GM19043 (cell line): ENCODE measurements around the gene KLC1.
"Not testable (repeated sequence)": the region's sequence is repeated elsewhere in the genome, so short reads cannot be mapped to it uniquely, and the experiment has no call there.

Experiments
- ATAC-seq: cut with Tn5 transposase; IDR thresholded peaks from one replicate; pipeline ENCODE4 v1.9.1; 2021; ENCODE audit warnings: low read depth; ENCODE audit not compliant: unreplicated experiment

The KLC1 gene

GRCh38 chr14:103624860-103625259, 4.2 kb upstream of the KLC1 start:
- ATAC-seq: no peak

- ATAC-seq: no peak
These were observed 3.5 kb upstream of the KLC1 start for GRCh38 chr14:103625356-103626095.

- ATAC-seq: no peak
These were observed 2.7 kb upstream of the KLC1 start for GRCh38 chr14:103626146-103626850.

- no peak for ATAC-seq
These were observed 1.7 kb upstream of the KLC1 start for GRCh38 chr14:103627073-103628025.

GRCh38 chr14:103628221-103628683, 759 bp upstream of the KLC1 start:
- no peak for ATAC-seq

- ATAC-seq: peak; percentile 36
These were observed 601 bp downstream of the KLC1 start for GRCh38 chr14:103629503-103630121.

- no peak for ATAC-seq
These were observed 1.5 kb downstream of the KLC1 start for GRCh38 chr14:103630364-103631108.

- no peak for ATAC-seq
These were observed 4.4 kb downstream of the KLC1 start for GRCh38 chr14:103633391-103633790.

- no peak for ATAC-seq
These were observed 5.1 kb downstream of the KLC1 start for GRCh38 chr14:103634156-103634555.

- no peak for ATAC-seq
These were observed 9.6 kb downstream of the KLC1 start for GRCh38 chr14:103638594-103638993.

GRCh38 chr14:103641161-103641560, 12.2 kb downstream of the KLC1 start:
- ATAC-seq: no peak

- ATAC-seq: no peak
These were observed 17.2 kb downstream of the KLC1 start for GRCh38 chr14:103646189-103646588.

- ATAC-seq: no peak
These were observed 20.0 kb downstream of the KLC1 start for GRCh38 chr14:103649001-103649400.

- ATAC-seq: no peak
These were observed 21.2 kb downstream of the KLC1 start for GRCh38 chr14:103650213-103650612.

- no peak for ATAC-seq
These were observed 22.6 kb downstream of the KLC1 start for GRCh38 chr14:103651585-103651984.

GRCh38 chr14:103652806-103653205, 23.8 kb downstream of the KLC1 start:
- ATAC-seq: no peak

GRCh38 chr14:103653336-103653735, 24.3 kb downstream of the KLC1 start:
- not testable (repeated sequence) for ATAC-seq

- no peak for ATAC-seq
These were observed 24.8 kb downstream of the KLC1 start for GRCh38 chr14:103653805-103654204.

GRCh38 chr14:103654619-103655018, 25.6 kb downstream of the KLC1 start:
- ATAC-seq: no peak
